NB4 (cell line): ENCODE measurements around the gene VWA3A.

Source experiments
- CTCF ChIP-seq: IDR thresholded peaks from one replicate; pipeline ENCODE4 v1.5.1; 2012; ENCODE audit warnings: low read depth, low read length
- POLR2A ChIP-seq: IDR thresholded peaks from 2 replicates; pipeline ENCODE4 v1.6.1; 2011; ENCODE audit warnings: mild to moderate bottlenecking; ENCODE audit not compliant: insufficient read length; ENCODE audit errors: extremely low read depth

GRCh38 chr16:22163806-22164205 lies 71.5 kb downstream of the VWA3A start:
- no peak for TF ChIP-seq CTCF
- TF ChIP-seq POLR2A, result no peak
